Pons (tissue), 1 donor: ENCODE measurements around the gene TADA2A.
A peak's percentile ranks its signal among the peaks of the same experiment; 100 is the strongest.
"Not testable (repeated sequence)": the region's sequence is repeated elsewhere in the genome, so short reads cannot be mapped to it uniquely, and the experiment has no call there.

ENCODE experiments used
- DNase-seq: peaks from one replicate; pipeline ENCODE4 v3.0.0-alpha.2; 2016; ENCODE audit warnings: low spot score

Gene TADA2A

GRCh38 chr17:37493249-37494027 is 86.8 kb downstream of the TADA2A start:
- no peak for DNase-seq

GRCh38 chr17:37494401-37494831 is 87.7 kb downstream of the TADA2A start:
- no peak for DNase-seq

GRCh38 chr17:37494971-37495370 is 88.3 kb downstream of the TADA2A start:
- DNase-seq: no peak

GRCh38 chr17:37500378-37500777 is 93.7 kb downstream of the TADA2A start:
- no peak for DNase-seq

GRCh38 chr17:37502009-37502936 is 95.6 kb downstream of the TADA2A start:
- no peak for DNase-seq

GRCh38 chr17:37503148-37503547 is 96.5 kb downstream of the TADA2A start:
- no peak for DNase-seq

GRCh38 chr17:37505333-37505732 is 98.6 kb downstream of the TADA2A start:
- no peak for DNase-seq

- peak; percentile 9 for DNase-seq
These were observed 100.0 kb downstream of the TADA2A start for GRCh38 chr17:37506678-37507077.

- peak; percentile 21 for DNase-seq
These were observed 100.4 kb downstream of the TADA2A start for GRCh38 chr17:37507111-37507510.

- no peak for DNase-seq
These were observed 103.4 kb downstream of the TADA2A start for GRCh38 chr17:37510056-37510455.

- not testable (repeated sequence) for DNase-seq
These were observed 105.0 kb downstream of the TADA2A start for GRCh38 chr17:37511642-37512041.

- no peak for DNase-seq
These were observed 105.9 kb downstream of the TADA2A start for GRCh38 chr17:37512442-37513068.

- DNase-seq: no peak
These were observed 107.0 kb downstream of the TADA2A start for GRCh38 chr17:37513711-37514110.

GRCh38 chr17:37516127-37516571 is 109.5 kb downstream of the TADA2A start:
- DNase-seq: no peak

- no peak for DNase-seq
These were observed 111.2 kb downstream of the TADA2A start for GRCh38 chr17:37517881-37518280.

GRCh38 chr17:37518826-37519225 is 112.1 kb downstream of the TADA2A start:
- peak; percentile 39 for DNase-seq

- DNase-seq: no peak
These were observed 112.7 kb downstream of the TADA2A start for GRCh38 chr17:37519251-37519985.

- no peak for DNase-seq
These were observed 113.5 kb downstream of the TADA2A start for GRCh38 chr17:37520174-37520573.

- DNase-seq: no peak
These were observed 115.1 kb downstream of the TADA2A start for GRCh38 chr17:37521821-37522220.

- DNase-seq: no peak
These were observed 117.1 kb downstream of the TADA2A start for GRCh38 chr17:37523715-37524219.

GRCh38 chr17:37527249-37527851 is 120.7 kb downstream of the TADA2A start:
- peak; percentile 62 for DNase-seq
